K562 (cell line): Measurements from ENCODE around the gene MYL1.

ENCODE experiments used
- ATF3 ChIP-seq, 2 experiments: fragments of 450-650 bp in 1 of 2; sonication (generic) in 1 of 2; formaldehyde crosslinking in 1 of 2; IDR thresholded peaks in 1 of 2; conservative IDR thresholded peaks in 1 of 2; 2 replicates each; pipeline versions ENCODE4 v1.6.1 to v1.8.1; 2016 to 2023; ENCODE audit warnings: mild to moderate bottlenecking in 2 of 2, moderate library complexity in 2 of 2, inconsistent platforms in 1 of 2, missing genetic modification reagents in 1 of 2
- ATF7 ChIP-seq: fragments of 450-650 bp; IDR thresholded peaks from 2 replicates; pipeline ENCODE4 v1.7.1; 2014; ENCODE audit warnings: mild to moderate bottlenecking, moderate library complexity
- CREB1 ChIP-seq, 2 experiments: sonication (generic) in 1 of 2; formaldehyde crosslinking in 1 of 2; IDR thresholded peaks; 2 replicates each; pipeline versions ENCODE4 v1.6.1 to v1.8.0; 2012 to 2022; ENCODE audit warnings: inconsistent platforms in 1 of 2, mild to moderate bottlenecking in 1 of 2, missing genetic modification reagents in 1 of 2, moderate library complexity in 1 of 2
- CTCF ChIP-seq, 3 experiments: IDR thresholded peaks in 2 of 3; conservative IDR thresholded peaks in 1 of 3; 2 replicates each; pipeline ENCODE4 v1.5.1; 2011 to 2012; ENCODE audit warnings: low read length in 3 of 3, mild to moderate bottlenecking in 3 of 3, control low read depth in 2 of 3, improper control_type of control experiment in 1 of 3, inconsistent platforms in 1 of 3, low read depth in 1 of 3, mixed read lengths in 1 of 3, moderate library complexity in 1 of 3; ENCODE audit not compliant: insufficient read depth in 2 of 3
- E2F8 ChIP-seq: fragments of 450-650 bp; IDR thresholded peaks from 2 replicates; pipeline ENCODE4 v1.7.1; 2018; ENCODE audit warnings: mild to moderate bottlenecking, low read depth; ENCODE audit not compliant: partially characterized antibody
- FOSL1 ChIP-seq: fragments of 200-800 bp; sonication (Bioruptor generic); conservative IDR thresholded peaks from 2 replicates; pipeline ENCODE4 v1.6.1; 2016; ENCODE audit warnings: missing genetic modification characterization, missing compliant biosample characterization
- HMGXB4 ChIP-seq: sonication (generic); formaldehyde crosslinking; IDR thresholded peaks from 2 replicates; pipeline ENCODE4 v1.8.1; 2023; ENCODE audit warnings: mild to moderate bottlenecking, missing genetic modification reagents
- MAFK ChIP-seq: IDR thresholded peaks from 2 replicates; pipeline ENCODE4 v1.6.1; 2011; ENCODE audit warnings: low read length, improper control_type of control experiment
- POLR2AphosphoS5 ChIP-seq: IDR thresholded peaks from 2 replicates; pipeline ENCODE4 v1.6.1; 2011; ENCODE audit warnings: mild to moderate bottlenecking, low read depth, low read length, moderate library complexity; ENCODE audit not compliant: control insufficient read depth, insufficient read depth
- SFPQ ChIP-seq: fragments of 200-400 bp; formaldehyde crosslinking; IDR thresholded peaks from 2 replicates; pipeline ENCODE4 v1.6.1; 2017; ENCODE audit warnings: mild to moderate bottlenecking, low read depth, low read length, moderate library complexity
- SMAD4 ChIP-seq: fragments of 250-450 bp; sonication (Bioruptor Pico); conservative IDR thresholded peaks from 2 replicates; pipeline ENCODE4 v1.8.0; 2021; ENCODE audit warnings: inconsistent platforms, mild to moderate bottlenecking, moderate library complexity
- TAF1 ChIP-seq: IDR thresholded peaks from 2 replicates; pipeline ENCODE4 v1.6.1; 2011; ENCODE audit warnings: mild to moderate bottlenecking, low read length, moderate library complexity; ENCODE audit not compliant: insufficient read depth, control insufficient read depth, severe bottlenecking; ENCODE audit errors: extremely low read depth

GRCh38 chr2:210299866-210300373 lies 15.1 kb downstream of the MYL1 start:
- TF ChIP-seq POLR2AphosphoS5: no peak
- no peak for TF ChIP-seq SFPQ
- no peak for TF ChIP-seq MAFK
- no peak for TF ChIP-seq CTCF (IDR thresholded peaks at IDR 0.05 in 2 of 3, conservative IDR thresholded peaks at IDR 0.05 in 1 of 3; ENCODE audit: insufficient read depth in 2 of 3, low read depth in 1 of 3, low read length in 3 of 3)
- no peak for TF ChIP-seq E2F8
- no peak for TF ChIP-seq SMAD4 (CRISPR knock-in tag)
- TF ChIP-seq ATF3 (IDR thresholded peaks at IDR 0.05): no peak
- TF ChIP-seq ATF3 (CRISPR knock-in tag; conservative IDR thresholded peaks at IDR 0.05): no peak
- no peak for TF ChIP-seq CREB1 (IDR thresholded peaks at IDR 0.05)
- TF ChIP-seq CREB1 (CRISPR knock-in tag; IDR thresholded peaks at IDR 0.05): no peak
- no peak for TF ChIP-seq ATF7
- no peak for TF ChIP-seq TAF1
- no peak for TF ChIP-seq HMGXB4
- no peak for TF ChIP-seq FOSL1
